HG02970 (cell line): ENCODE measurements around the gene SAMD4A.
"Not testable (repeated sequence)": the region's sequence is repeated elsewhere in the genome, so short reads cannot be mapped to it uniquely, and the experiment has no call there.

Source experiments
- ATAC-seq: cut with Tn5 transposase; IDR thresholded peaks from one replicate; pipeline ENCODE4 v1.9.1; 2021; ENCODE audit warnings: mild to moderate bottlenecking, moderate library complexity, moderate number of reproducible peaks; ENCODE audit not compliant: unreplicated experiment, low FRiP score

The SAMD4A gene

DNA sequence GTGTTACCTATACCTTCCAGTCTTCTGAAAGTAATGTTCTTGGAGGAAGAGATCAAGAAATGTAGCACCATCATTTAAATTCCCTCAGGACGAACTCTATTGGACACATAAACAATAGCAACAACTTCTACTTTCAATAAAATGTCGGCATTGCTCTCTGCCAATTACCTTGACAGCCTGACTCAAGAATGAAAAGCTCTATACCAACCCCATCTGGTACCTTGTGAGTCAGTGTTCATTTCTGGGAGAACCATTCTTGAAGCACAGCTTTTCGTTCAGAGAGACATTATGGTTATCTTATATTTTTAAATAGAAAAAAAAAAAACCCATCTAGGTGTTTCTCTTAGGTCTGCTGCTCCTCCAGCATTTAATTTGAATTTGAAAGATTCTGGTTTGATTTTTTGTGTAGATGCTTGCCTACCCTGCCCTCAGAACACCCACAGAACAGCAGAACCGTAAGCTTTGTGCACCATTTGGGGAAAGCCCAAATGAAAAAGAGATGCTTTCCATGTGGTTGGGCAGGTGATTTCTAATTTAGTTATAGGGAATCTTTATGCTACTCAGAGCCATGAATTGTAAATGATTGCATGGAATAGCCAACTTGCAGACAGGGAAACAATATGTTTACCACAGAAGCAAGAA lies 156.0 kb downstream of the SAMD4A start:
- no peak for ATAC-seq

DNA sequence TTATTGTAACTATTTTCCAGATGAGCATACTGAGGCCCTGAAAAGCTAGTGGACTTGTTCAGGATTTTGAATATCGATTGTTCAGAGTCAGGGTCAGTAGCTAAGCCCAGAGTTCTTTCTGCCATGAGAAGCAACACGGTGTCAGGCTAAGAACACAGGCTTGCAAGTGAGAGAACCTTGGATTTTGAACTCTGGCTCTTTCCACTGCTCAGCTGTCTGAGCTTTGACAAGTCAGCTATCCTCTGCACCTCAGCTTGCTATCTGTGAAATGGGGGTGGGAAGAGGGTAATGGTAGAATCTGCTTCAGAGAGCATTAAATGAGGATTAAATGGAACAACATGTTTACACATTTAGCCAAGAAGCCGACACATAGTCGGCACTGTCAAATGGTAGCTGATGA lies 157.2 kb downstream of the SAMD4A start:
- no peak for ATAC-seq

DNA sequence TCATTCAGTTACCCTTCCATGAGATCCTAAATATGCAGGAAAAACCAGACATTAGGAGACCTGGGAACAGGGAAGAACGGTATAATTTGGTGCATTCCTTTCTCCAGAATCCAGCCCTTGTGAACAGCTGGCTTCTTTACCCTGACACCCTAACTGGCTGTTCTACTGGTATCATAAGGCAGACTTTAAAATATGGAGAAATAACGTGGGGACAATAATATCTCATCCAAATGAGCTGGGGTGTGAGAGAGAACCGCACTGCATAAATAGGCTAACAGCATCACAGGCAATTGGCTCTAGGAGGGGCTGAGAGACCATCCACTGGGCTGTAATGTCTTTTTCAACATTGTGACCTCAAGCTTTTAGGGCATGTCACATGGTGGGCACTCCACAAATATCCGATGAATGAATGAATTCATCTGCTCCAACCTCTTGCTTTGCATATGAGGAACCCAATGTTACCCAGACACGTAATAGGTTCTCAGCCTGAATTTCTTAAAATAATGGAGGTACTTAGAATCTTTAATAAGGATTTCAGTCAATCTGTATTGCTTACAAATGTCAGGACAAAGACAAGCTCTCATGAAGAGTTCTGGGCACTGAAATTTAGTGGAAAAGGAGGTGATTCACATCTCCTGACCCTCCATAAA lies 157.9 kb downstream of the SAMD4A start:
- no peak for ATAC-seq

DNA sequence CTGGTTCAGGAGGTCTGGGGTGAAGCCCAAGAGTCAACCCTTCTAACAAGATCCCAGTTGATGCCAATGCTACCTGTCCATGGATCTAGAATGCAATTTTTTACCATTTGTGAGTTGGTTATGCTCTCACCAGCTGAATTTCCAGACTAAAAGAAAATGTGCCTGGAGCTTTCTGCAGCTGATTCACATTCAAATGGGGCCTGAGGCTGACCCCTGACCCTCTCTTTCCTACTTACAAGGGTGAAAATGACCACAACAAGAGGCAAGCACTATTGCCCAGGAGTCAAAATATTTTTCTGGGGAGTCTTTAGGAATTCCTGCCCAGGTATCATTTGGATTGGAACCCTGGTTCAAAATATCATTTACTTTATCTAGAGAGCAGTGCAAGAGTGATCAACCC lies 159.1 kb downstream of the SAMD4A start:
- no peak for ATAC-seq

DNA sequence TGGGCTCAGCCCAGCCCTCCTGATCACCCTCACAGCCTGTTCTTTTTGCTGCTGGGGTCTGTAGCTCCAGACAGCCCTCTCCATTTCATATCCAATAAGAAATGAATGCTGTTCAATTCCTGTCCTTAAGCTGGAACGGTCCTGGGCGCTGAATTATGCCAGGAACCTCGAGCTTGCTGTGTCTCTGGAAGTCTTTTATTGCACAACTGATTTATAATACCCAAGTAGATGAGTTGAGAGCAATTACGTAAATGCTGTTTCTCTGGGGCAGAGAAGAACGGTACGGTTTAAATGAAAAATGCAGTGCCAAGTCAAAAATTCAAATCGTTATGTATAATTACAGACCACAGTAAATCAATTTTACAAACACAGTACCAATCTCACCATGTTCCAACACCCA lies 161.0 kb downstream of the SAMD4A start:
- ATAC-seq, result no peak

DNA sequence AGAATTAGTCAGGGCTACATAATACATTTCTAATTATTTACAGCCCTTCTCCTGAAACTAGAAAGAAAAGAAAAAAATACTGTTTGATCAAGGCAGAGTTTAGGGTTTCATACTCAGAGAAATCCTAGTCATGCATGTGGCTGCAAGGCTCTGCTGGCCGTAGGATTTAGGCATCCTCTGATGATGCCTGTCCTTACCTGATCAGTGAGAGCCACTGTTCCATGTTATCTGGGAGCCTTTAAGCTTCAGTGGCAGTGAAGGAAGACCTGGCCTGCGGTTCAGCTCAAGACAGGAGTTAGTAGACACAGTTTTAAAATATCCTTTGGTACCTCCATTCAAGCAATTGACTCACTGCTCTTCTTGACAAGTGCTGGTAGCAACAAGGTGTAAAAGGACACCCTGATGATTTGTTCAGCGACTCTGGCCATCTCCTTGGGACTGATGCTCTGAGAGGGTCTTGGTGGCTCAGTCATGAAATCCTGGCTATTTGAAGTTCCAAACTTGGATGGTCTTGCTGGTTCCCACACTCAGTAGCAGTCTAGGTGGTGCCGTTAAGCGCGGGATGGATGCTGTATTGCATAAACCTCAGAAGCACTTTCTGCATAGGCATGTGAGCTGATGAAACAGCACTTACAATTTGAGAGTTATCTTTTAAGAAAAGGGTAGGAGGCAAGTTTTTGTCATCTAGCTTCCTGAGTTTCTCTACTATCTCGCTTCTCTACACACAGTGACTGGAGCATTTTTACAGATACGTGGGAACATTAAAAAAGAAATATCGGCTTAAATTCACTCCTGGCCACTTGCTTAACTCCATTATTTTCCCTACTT lies 162.0 kb downstream of the SAMD4A start:
- no peak for ATAC-seq

DNA sequence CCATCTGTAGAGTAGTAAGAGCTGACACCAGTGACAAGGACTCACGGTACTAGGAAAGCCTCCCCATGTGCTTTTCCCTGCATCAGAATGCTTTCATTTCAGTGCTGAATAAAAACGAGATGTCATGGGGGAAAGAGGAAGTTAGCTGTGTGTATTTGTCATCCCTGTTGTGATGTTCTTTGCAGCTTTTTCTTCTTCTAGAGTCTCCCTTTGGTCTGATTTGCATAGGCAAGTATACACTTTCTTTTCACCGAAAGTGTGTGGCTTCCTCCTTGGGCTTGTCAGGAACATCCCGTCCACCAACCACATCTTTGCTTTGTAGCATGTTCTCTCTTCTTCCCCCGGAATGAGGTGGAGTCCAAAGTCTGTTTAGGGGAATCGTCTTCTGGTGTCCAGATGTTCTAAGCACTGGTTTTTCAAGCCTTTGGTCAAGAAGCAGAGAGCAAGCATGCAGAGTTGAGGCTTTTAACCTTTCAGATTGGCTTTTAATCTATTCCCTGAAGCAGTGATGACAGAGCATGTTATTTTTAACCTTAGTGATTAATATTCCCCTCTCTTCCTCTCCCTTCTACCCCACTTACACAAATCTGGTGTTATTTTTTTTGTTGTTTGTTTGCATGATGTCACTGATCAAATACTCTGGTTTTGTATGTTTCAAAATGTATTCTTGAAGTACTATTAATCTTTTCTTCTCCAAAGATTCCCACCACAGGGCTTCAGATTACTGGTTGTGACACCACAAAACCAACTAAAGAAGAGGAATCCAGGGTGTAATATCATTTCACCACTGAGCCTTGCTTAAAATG lies 163.4 kb downstream of the SAMD4A start:
- peak; percentile 94 for ATAC-seq

DNA sequence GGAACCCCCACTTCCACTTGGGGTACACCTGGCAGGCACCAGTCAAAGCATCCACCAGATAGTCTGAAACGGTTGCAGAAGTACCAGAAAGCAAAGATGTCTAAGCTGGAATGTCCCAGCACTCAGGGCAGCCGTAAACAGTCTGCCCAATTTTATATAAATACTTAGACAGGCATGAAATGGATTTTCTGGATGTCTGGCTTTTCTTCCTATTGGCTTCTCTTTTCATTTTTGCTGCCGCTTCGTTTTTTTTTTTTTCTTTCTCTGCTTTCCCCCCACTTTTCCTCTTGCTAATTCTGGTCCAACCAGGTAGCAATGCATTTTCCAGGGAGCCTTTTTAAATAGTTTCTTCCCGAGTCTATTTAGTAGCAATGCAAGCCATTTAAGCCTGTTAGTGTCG lies 168.0 kb downstream of the SAMD4A start:
- no peak for ATAC-seq

DNA sequence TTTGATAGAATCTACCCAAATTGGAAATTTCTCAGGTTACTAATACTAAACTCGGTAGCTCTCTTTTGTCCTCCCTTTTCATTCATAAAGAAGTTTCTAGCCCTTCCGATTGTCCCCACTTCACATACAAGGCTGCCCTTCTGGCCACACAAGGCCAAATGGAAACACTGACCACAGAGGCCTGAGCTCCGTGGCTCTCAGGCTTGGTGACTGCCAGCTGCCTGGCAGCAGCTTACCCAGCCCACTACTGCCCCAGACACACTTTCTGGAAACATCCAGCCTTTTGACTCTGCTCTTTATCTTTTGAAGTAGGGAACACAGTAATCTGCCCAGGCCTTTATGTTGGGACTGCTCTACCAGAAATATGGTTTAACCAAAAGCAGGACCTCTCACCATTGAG lies 168.5 kb downstream of the SAMD4A start:
- no peak for ATAC-seq

DNA sequence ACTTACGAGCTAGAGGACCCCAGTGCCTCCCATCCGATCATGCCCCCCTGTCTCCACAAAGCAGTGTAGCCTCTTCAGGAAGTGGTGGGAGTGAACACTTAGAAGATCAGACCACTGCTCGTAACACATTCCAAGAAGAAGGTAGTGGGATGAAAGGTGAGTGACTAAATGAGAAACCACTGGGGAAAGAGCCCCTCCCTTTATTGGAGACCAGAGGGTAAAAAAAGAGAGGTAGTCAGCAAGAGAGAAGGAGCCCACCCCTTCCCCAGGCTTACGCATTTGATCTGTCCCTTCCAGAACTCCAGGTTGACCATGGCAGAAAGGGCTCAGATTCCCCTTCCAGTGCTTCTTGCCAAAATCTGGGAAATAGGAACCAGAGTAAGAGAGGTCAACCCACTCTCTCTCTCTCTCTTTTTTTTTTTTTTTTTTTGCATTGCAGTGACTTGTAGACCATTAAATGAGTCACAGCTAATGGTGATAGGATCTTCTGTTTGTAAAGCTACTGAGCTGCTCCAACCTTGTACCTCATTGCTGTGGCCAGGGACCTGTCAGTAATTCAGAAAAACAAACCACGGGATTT lies 170.3 kb downstream of the SAMD4A start:
- ATAC-seq, result no peak

DNA sequence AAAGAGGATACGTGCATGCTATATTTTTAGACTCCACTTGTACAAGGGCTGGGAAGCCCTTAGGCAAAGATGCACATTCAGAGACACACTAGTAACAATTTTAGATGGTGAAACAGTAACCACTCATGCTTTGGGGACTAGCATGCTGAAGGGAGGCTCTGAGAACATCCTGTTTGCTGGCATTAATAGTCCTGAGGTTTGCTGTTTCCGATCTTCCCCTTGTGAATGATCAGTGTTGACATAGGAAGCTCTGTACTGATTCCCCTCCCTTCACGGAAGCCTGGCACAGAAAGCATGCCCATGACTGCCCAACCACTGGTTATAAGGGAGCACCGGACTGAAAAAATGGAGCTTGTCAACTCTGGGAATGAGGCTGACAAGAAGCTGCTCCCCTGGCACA lies 171.1 kb downstream of the SAMD4A start:
- no peak for ATAC-seq

DNA sequence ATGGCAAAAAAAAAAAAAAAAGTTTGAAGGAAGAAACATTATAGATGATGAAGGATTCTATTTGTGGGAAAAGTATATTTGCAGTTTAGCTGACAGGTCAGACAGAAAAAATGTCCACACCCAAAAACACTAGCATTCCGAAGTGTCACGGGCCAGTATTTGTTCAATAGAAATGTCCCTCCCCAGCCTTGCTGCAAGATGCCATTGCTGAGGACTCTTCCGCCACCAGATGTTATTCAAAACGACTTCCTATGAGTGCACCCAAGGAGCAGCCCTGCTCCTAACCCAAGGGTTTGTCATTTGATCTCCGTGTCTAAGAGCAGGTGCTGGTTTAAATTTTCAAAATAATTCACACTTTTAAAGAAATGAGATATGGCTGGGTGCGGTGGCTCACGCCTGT lies 172.6 kb downstream of the SAMD4A start:
- no peak for ATAC-seq

DNA sequence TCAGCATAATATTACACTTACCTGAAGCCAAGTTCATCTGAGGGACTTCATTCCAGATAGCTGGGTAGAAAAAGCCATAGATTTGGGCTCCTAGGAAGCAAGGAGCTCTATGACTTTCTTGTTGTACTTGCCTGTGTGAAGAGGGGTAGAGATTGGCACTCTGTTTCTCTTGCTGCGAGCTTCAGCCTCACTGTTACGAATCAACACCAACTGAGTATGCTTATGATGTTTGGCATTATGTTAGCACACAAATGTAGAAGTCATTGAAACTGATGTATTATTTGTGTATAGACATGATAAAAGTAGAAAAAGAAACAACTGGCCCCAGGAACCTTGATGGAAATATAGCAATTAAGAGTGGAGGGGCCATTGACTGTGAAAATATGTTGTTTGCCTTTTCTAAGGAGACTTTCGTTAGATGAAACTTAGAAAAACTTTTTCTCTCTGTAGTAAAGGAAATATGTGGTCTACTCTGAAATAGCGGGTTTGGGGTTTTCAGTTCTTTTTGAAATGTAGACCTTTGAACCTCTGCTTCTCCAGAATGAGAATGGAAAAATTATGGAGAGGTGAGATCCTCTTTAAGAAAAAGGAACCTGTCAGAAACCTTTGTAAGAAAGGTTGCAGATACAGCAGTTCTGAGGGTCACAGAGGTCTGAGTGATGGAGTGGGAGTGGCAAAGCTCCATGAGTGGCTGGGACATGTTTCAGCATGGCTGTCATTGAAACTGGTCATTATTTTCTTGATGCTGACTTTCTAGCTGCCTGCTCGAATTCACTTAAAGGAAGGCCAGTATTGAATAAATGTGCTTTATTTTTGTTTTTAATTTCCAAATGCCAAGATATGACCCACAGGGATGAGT lies 175.8 kb downstream of the SAMD4A start:
- no peak for ATAC-seq

DNA sequence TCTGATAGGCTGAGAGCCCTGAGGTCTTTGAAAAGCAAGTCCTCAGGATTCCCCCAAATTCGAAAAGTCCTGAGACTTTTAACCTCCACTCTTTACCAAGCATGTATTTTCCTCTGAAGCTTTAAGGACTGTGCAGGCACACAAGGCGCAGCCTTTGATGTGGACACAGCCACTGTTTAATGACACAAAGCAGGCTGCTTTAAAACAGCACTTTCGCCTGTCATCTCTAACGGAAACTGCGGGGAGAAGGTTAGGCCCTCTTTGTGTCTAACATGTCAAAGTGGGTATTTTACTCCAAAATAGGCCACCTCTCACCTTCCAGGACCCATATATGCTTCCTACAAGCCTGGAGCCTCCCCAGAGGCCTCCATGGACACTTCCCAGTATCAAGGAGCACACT lies 176.5 kb downstream of the SAMD4A start:
- no peak for ATAC-seq

DNA sequence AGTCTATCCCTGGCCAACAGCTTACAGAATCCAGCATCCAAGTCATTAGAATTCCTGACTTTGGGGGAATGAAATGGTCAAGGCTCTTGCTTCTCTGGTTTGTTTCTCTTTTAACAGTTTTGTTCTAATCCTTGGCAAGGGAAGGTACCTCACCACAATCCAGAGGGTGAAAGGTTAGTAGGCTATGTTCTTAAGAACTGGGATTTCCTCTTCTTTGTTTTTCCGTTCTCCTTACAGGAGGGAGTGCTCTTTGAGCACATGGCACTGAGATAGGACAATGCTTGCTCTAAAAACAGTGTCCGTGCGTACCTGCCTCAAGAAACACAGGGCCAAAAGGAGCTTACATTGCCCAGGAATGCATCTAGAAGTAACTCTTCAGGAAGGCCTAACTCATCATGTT lies 179.1 kb downstream of the SAMD4A start:
- no peak for ATAC-seq

DNA sequence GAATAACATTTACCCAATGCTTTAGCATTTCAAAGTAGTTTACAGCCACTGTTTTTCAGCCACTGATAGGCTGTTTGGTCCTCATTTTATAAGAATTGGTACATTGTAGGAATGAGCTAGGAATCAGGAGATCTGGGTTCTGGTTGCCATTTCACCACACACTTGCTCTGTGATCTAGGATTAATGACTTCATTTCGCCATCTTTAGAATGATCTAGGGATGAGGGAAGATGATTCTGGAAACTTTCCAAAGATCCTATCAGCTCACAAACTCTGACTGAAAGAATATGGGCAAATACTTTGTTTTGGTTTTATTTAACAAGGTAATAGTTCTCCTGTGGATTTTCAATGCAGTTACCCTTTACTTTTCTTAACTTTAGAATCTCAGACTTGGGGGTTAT lies 180.7 kb downstream of the SAMD4A start:
- no peak for ATAC-seq

DNA sequence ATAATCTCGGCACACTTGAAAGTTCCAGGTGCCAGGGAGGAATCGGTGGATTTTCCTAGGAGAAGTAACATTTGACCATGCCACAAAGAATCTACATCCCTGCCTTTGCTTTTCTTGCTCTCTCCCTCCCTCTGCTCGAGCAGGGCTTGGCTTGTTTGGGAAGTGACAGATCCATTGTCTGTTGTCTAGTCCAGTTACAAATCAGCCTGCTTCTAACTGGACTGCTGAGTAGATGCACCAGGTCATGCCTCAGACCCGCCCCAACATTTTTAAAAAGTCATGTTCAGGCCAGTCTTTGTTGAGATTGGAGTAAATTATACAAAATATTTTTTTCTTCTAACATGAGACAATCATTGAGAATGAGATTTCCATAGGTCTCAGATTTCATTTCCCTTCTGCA lies 182.3 kb downstream of the SAMD4A start:
- no peak for ATAC-seq

DNA sequence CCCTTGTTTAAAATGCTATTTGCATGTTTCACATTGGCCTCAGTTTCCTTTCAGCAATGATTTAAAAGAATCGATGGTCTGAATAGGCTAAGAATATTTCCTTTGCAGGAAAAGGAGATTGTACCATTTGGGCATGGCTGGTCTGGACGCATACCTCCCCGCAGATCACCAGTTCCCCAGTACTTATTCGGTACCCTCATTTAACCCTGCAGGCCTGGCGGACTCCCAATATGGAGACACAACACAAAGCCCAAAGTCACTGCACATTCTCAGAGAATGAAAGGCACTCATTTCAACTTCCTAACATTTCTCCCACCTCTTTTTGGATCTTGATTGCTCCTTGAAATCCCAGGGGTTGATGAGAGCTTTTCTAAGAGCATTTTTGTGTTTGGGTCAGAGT lies 182.8 kb downstream of the SAMD4A start:
- ATAC-seq, result no peak

DNA sequence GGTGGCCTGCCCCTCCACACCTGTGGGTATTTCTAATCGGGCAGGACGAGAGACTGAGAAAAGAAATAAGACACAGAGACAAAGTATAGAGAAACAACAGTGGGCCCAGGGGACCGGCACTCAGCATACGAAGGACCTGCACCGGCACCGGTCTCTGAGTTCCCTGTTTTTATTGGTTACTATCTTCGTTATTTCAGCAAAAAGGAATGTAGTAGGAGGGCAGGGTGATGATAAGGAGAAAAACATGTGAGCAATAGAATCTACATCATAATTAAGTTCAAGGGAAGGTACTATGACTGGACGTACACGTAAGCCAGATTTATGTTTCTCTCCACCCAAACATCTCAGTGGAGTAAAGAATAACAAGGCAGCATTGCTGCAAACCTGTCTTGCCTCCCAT lies 185.7 kb downstream of the SAMD4A start:
- ATAC-seq, result not testable (repeated sequence)

DNA sequence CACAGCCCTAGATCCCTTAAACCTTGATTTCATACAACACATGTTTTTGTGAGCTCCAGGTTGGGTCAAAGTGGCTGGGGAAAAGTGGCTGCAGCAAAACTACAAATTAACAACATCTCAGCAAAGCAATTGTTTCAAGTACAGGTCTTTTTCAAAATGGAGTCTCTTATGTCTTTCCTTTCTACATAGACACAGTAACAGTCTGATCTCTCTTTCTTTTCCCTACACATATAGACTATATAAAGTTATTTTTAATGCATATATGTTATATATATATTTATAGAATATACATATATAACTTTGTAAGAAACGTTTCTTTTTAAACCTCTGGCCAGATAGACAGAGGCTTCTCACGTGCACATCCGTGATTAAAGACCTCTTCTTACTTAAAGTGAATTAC lies 186.5 kb downstream of the SAMD4A start:
- ATAC-seq, result not testable (repeated sequence)
